Bronchial epithelial cell (primary cell): ENCODE measurements around the gene DDR1. TPM values are rescaled to one million over a fixed set of nuclear protein-coding genes. Genes with fewer than 3 reads are reported as not detected.

Experiments used
- DNase-seq: peaks from one replicate; pipeline ENCODE4 v3.0.0-alpha.2; 2010; ENCODE audit warnings: low read depth
- FAIRE-seq: peaks from 2 replicates; lab custom pipeline; 2011; peaks lifted over from hg19 to GRCh38; lab: Jason Lieb, UNC
- H3K27me3 ChIP-seq: 2 replicates; pipeline ENCODE4 v1.5.1; 2011; ENCODE audit warnings: low read length; ENCODE audit not compliant: control insufficient read depth, insufficient read depth
- H3K36me3 ChIP-seq: 2 replicates; pipeline ENCODE4 v1.5.1; 2011; ENCODE audit warnings: low read length; ENCODE audit not compliant: control insufficient read depth, insufficient read depth
- H3K4me3 ChIP-seq: 2 replicates; pipeline ENCODE4 v1.5.1; 2011; ENCODE audit warnings: mild to moderate bottlenecking, low read depth, low read length, control low read depth
- total RNA-seq: library from RNA; depleted of rRNA; stranded (reverse); fragments of >200 nt; gene quantifications from 2 replicates; pipeline ENCODE4 v1.2.1, GENCODE V29; 2014
- TF ChIP-seq, protein P1 (sequence below): IDR thresholded peaks from 2 replicates; pipeline ENCODE4 v1.5.1; 2011; ENCODE audit warnings: mild to moderate bottlenecking, moderate library complexity, low read length, control low read depth, inconsistent platforms; ENCODE audit not compliant: insufficient read depth, severe bottlenecking

Gene DDR1
- total RNA-seq, 1 donor from 2014 or later, result 149 TPM

DNA sequence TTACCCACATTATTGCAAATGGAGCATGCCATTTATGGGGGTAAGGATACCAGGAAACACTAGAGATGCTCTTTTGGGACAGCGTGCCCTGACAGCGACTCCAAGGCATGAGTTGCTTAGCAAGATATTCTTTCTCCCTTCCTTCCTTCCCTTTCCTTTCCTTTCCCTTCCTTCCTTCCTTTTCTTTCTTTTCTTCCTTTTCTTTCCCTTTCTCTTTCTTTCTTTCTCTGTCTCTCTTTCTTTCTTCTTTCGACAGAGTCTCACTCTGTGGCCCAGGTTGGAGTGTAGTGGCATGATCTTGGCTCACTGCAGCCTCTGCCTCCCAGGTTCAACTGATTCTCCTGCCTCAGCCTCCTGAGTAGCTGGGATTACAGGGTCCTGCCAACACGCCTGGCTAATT is 59.7 kb downstream of the DDR1 start:
- no peak for DNase-seq
- FAIRE-seq, result no peak
- peaks cover 1% of the 10 kb centered on the region for H3K27me3 ChIP-seq
- no peak overlapping the region for H3K4me3 ChIP-seq
- TF ChIP-seq, protein P1, sequence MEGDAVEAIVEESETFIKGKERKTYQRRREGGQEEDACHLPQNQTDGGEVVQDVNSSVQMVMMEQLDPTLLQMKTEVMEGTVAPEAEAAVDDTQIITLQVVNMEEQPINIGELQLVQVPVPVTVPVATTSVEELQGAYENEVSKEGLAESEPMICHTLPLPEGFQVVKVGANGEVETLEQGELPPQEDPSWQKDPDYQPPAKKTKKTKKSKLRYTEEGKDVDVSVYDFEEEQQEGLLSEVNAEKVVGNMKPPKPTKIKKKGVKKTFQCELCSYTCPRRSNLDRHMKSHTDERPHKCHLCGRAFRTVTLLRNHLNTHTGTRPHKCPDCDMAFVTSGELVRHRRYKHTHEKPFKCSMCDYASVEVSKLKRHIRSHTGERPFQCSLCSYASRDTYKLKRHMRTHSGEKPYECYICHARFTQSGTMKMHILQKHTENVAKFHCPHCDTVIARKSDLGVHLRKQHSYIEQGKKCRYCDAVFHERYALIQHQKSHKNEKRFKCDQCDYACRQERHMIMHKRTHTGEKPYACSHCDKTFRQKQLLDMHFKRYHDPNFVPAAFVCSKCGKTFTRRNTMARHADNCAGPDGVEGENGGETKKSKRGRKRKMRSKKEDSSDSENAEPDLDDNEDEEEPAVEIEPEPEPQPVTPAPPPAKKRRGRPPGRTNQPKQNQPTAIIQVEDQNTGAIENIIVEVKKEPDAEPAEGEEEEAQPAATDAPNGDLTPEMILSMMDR, result no peak
- no peaks in the 10 kb centered on the region for H3K36me3 ChIP-seq

DNA sequence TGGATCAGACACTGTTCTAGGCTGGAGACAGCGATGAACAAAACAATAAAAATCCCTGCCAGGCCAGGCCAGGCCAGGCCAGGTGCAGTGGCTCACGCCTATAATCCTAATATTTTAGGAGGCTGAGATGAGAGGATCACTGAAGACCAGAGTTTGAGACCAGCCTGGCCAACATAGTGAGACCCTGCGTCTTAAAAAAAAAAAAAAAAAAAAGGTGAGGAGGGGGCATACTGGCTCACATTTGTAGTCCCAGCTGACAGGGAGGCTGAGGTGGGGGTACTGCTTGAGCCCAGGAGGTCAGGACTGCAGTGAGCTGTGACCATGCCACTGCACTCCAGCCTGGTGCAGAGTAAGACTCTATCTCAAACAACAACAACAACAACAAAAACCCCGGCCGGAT is 61.0 kb downstream of the DDR1 start:
- H3K27me3 ChIP-seq, result peaks cover 1% of the 10 kb centered on the region
- FAIRE-seq (no peak), DNase-seq (no peak)
- TF ChIP-seq, protein P1, result no peak
- H3K4me3 ChIP-seq, result no peak overlapping the region
- H3K36me3 ChIP-seq, result no peaks in the 10 kb centered on the region

DNA sequence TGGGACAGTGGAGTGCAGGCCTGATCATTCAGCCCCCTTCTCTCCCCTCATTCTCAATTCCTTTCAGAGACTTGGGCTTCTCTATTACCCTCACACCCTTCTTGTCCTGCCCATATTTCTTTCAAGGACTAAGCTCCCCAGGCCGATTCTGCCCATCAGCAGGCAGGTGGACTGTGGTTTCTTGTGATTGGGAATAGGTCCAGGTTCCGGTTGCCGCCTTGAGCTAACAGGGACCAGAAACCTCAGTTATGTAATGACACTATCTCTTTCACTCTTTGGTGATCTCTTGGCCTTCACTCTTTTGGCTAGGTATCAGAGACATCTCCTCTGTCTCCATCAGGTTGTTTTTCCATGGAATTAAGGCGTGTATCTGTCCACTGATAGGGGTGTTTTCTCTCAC is 62.9 kb downstream of the DDR1 start:
- TF ChIP-seq, protein P1, result no peak
- Histone ChIP-seq H3K4me3 (no peak overlapping the region), H3K27me3 (peaks cover 6% of the 10 kb centered on the region), H3K36me3 (no peaks in the 10 kb centered on the region)
- DNase-seq (no peak), FAIRE-seq (no peak)

DNA sequence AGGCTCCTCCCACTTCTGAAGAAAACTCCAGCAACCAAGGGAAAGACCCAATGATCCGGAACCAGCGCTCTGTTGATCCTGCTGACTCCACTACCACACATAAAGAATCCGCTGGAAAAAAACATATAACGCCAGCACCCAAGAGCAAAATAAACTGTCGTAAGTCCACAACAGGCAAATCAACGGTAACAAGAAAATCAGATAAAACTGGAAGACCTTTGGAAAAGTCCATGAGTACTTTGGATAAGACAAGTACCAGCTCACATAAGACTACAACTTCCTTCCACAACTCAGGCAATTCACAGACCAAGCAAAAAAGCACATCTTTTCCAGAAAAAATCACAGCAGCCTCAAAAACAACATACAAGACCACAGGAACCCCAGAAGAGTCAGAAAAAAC is 64.5 kb downstream of the DDR1 start:
- H3K36me3 ChIP-seq, result no peaks in the 10 kb centered on the region
- TF ChIP-seq, protein P1, result no peak
- H3K4me3 ChIP-seq, result no peak overlapping the region
- DNase-seq, result no peak
- peaks cover 6% of the 10 kb centered on the region for H3K27me3 ChIP-seq
- FAIRE-seq, result no peak

Other genes with a start within 250 kb of the DDR1 start
- gene C6orf136, start 237.4 kb upstream of the DDR1 start, total RNA-seq, result 1.8 and 2.7 TPM in 2 replicates
- 38.4 and 44.3 TPM in 2 replicates for gene DHX16, start 211.5 kb upstream of the DDR1 start, total RNA-seq
- 26.0 and 32.6 TPM in 2 replicates for gene PPP1R18, start 197.9 kb upstream of the DDR1 start, total RNA-seq
- 0.26 and 0.51 TPM in 2 replicates for gene NRM, start 193.5 kb upstream of the DDR1 start, total RNA-seq
- gene MDC1, start 167.2 kb upstream of the DDR1 start, total RNA-seq, result 2.4 and 2.7 TPM in 2 replicates
- 131 and 136 TPM in 2 replicates for gene TUBB, start 164.2 kb upstream of the DDR1 start, total RNA-seq
- gene FLOT1, start 141.8 kb upstream of the DDR1 start, total RNA-seq, result 15.1 and 20.0 TPM in 2 replicates
- 186 and 279 TPM in 2 replicates for gene IER3, start 140.0 kb upstream of the DDR1 start, total RNA-seq
- 10.0 and 10.6 TPM in 2 replicates for gene GTF2H4, start 23.7 kb downstream of the DDR1 start, total RNA-seq
- 24.6 and 26.3 TPM in 2 replicates for gene VARS2, start 29.7 kb downstream of the DDR1 start, total RNA-seq
- gene SFTA2, start 47.7 kb downstream of the DDR1 start, total RNA-seq, result not detected in 2 replicates
- gene MUCL3, start 56.5 kb downstream of the DDR1 start, total RNA-seq, result under 0.01 TPM in 1 of 2 replicates, not detected in the other
- 0.53 and 2.2 TPM in 2 replicates for gene MUC21, start 99.2 kb downstream of the DDR1 start, total RNA-seq
- under 0.01 TPM in 1 of 2 replicates, not detected in the other for gene MUC22, start 126.0 kb downstream of the DDR1 start, total RNA-seq
- gene C6orf15, start 228.1 kb downstream of the DDR1 start, total RNA-seq, result 0.13 TPM in 1 of 2 replicates, not detected in the other
- 5.1 and 6.3 TPM in 2 replicates for gene PSORS1C1, start 230.3 kb downstream of the DDR1 start, total RNA-seq
- gene CDSN, start 235.9 kb downstream of the DDR1 start, total RNA-seq, result not detected in 2 replicates